ENCODE results near the gene ZBTB11.
"Not testable (repeated sequence)": the region's sequence is repeated elsewhere in the genome, so short reads cannot be mapped to it uniquely, and the experiment has no call there.

Gene ZBTB11, protein sequence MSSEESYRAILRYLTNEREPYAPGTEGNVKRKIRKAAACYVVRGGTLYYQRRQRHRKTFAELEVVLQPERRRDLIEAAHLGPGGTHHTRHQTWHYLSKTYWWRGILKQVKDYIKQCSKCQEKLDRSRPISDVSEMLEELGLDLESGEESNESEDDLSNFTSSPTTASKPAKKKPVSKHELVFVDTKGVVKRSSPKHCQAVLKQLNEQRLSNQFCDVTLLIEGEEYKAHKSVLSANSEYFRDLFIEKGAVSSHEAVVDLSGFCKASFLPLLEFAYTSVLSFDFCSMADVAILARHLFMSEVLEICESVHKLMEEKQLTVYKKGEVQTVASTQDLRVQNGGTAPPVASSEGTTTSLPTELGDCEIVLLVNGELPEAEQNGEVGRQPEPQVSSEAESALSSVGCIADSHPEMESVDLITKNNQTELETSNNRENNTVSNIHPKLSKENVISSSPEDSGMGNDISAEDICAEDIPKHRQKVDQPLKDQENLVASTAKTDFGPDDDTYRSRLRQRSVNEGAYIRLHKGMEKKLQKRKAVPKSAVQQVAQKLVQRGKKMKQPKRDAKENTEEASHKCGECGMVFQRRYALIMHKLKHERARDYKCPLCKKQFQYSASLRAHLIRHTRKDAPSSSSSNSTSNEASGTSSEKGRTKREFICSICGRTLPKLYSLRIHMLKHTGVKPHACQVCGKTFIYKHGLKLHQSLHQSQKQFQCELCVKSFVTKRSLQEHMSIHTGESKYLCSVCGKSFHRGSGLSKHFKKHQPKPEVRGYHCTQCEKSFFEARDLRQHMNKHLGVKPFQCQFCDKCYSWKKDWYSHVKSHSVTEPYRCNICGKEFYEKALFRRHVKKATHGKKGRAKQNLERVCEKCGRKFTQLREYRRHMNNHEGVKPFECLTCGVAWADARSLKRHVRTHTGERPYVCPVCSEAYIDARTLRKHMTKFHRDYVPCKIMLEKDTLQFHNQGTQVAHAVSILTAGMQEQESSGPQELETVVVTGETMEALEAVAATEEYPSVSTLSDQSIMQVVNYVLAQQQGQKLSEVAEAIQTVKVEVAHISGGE

GRCh38 chr3:101676765-101677435, at the start of gene ZBTB11:
Gene ZBTB11, minus strand, starts transcription at chr3:101677132. Its CDS starts 218 bp downstream, at chr3:101676914.
- peak; percentile 100 for DNase-seq

DNA sequence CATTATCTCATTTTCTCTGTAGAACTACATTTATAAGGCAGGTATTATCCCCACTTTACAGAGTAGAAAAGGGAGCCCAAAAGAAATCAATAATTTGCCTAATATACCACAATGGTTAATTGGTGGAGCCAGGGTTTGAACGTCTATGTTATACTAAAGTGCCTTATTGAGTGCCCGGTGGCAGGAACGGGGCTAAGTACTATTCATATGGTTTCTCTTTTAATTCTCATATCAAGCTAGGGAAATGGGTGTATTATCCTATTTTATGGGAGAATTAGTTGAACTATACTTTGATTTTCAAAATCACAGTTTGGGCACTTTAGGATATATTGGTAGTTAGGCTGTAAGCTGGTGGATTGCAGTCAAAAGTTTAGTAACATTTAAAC, 49.0 kb upstream of the ZBTB11 start:
- no peak for DNase-seq

DNA sequence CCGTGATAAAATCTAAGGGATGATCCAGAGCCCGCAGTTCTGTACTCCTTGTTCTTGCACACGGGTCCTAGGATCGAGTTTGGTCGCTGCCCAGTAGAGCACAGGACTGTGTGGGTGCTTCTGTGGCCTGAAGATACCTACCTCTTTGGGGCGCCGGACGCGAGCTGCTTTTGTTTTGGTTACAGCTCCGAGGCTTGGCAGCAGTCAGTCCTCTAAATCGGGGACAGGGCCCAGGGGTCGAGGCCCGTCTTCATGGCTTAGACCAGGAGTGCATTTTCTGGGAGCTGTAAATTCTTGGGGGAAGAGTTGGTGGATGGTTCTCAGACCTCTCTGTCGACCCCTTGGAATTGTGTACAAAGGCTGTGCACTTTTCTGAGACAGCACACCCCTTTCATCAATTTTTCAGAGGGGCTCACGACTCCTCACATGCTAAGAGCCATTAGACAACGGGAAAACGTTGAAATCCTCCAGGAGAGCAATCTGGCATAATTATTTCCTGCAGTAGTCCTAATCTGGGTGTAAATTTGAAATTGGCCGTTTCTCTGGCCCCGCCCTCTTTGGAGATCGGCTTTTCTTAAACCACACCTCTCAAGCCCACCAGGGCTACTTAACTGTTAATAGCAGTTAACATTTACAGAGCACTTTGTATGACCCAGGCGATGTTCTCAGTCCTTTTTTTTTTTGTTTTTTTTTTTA, 48.4 kb upstream of the ZBTB11 start:
- DNase-seq: peak; percentile 38 to 44

DNA sequence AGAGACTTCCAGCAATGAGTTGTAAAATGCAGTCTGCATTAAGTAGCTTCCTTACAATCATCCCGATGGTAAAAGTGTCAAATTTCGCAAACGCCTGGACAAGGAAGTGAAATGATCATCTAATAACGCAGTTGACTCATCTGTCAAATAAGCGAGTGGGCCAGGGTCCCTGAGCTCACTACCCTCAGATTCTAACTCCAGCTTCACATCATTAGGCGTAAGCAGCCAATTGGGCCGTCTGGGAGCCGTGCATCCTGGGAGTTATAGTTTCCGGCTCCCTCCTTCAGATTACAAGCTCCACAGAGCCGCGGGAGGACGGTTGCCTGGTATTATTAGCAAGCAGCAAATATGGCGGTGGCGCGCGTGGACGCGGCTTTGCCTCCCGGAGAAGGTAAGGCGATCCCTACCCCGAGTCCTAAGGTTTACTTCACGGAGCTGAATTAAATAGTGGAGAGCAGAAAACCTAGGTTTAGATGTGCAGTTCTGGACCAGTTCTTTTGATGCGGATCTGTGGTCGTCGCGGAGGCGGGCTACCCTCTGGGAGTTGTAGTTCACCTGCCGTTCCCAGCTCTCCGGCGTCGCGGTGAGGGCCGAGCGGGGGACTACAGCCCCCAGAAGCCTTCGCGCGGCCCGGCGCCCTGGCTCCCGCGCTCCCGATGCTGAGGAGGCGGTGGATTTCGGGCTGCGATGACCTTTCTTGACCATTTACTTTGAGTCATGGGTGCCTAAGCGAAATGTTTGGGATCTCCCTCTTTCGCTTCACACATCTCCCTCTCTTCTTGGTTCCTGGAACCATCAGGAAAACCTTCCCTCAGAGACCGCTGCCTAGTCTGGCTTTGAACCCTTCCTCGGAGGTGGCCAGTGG, 47.6 kb upstream of the ZBTB11 start, which contains the start of gene CEP97:
Gene CEP97 (plus strand): TSS at position 286 of the 865 bp plus-strand sequence. CDS start 63 bp downstream, at position 349.
- DNase-seq: peak; percentile 90 to 91

DNA sequence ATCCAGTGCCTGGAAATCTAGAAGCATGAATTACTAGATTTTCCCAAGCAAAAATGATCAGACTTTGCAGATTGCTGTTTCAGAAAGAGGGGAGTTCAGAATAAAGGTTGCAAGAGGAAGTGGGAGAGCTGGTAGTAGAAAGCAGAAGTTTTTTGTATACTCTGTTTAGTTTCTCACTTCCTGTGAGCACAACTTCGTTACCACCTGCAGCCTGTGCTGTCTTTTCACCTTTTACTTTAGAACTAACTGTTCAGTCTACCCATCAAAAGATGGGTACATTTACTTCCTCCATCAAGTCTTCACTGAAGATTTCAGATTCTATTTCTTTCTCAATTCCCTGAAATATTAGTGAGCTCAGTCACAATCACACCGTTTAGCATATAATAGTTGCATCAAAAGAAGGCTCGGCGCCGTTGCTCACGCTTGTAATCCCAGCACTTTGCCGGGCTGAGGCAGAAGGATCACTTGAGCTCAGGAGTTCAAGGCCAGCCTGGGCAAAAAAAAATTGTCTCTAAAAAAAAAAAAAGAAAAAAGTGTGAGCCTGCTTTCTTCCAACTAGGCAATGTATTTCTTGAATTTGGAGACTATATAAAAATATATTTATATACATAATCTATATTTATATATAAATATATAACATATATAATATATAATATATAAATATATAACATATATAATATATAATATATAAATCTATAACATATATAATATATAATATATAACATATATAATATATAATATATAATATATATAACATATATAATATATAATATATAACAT, 45.7 kb upstream of the ZBTB11 start:
- no peak for DNase-seq

DNA sequence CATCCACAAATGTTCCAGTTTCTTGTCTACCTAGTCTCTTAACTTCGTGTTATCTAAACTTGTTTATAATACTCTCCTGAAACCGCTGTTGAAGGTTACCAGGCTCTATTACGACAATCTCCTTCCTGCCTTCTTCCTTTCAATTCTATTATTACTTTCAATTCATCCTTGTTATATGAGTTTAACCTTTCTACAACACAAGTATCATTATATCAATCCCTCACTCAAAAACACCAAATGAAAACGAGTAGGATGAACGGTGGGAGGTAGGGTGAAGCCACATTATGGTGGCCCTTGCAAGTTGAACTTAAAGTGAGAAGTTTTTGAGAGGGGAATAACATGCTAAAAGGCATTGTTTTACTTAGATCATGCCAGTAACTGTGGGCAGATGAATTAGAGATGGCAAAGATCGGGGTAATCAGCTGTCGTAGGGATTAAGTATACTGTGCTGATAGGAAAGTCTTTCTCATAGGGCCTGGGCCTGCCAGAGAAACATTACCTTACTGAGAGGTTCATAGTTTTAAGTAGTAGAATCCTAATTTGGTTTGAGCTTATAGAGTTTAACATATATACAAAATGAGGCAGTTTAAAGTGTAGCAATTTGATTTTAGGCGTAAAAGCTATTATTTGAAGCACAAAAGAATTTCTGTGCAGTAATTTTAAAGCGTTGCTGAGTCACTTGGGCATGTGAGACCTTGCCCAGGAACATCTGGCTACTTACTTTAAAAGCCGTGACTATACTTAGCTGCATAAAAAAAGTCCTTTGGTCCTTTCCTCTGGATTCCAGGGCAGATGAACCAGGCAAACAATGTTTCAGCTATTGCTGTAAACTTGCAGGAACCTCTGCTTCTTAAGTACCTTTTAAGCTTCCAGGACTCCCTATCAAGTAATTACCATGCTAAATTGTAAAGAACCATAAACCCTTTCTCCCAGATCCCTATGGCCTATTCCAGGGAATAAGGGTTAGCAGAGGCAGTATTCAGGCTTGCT, 44.2 kb upstream of the ZBTB11 start:
- peak in 1 of 2 donors; percentile 21 for DNase-seq

GRCh38 chr3:101719604-101720185, 42.8 kb upstream of the ZBTB11 start:
- DNase-seq: no peak

- DNase-seq: no peak
Measured at GRCh38 chr3:101718455-101718854, 41.5 kb upstream of the ZBTB11 start.

- DNase-seq: no peak
Measured at GRCh38 chr3:101709126-101709525, 32.2 kb upstream of the ZBTB11 start.

DNA sequence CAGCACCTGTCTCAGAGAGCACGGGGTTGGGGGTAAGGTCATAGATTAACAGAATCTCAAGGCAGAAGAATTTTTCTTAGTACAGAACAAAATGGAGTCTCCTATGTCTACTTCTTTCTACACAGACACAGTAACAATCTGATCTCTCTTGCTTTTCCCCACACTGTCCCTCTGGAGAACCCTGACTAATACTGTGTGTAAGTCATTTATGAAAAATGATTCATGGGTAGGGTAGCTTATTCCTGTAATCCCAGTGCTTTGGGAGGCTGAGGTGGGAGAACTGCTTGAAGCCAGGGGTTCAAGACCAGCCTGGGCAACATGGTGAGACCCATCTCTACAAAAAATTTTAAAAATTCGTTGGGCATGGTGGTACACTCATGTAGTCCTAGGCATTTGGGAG, 27.7 kb upstream of the ZBTB11 start:
- DNase-seq: not testable (repeated sequence)

DNA sequence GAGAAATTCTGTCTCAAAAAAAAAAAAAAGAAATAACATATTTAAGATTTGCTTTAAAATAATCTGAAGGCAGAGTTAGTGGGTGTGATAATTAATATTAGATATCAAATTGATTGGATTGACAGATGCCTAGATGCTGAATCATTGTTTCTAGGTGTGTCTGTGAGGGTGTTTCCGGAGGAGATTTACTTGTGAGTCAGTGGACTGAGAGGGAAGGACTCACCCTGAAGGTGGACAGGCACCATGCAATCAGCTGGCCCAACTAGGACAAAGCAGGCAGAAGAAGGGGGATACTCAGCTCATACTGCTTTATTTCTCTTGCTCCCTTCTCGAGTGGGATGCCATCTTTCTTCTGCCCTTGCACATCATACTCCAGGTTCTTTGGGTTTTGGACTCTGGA, 26.2 kb upstream of the ZBTB11 start:
- DNase-seq: no peak

- no peak for DNase-seq
Measured at GRCh38 chr3:101702726-101703125, 25.8 kb upstream of the ZBTB11 start.

DNA sequence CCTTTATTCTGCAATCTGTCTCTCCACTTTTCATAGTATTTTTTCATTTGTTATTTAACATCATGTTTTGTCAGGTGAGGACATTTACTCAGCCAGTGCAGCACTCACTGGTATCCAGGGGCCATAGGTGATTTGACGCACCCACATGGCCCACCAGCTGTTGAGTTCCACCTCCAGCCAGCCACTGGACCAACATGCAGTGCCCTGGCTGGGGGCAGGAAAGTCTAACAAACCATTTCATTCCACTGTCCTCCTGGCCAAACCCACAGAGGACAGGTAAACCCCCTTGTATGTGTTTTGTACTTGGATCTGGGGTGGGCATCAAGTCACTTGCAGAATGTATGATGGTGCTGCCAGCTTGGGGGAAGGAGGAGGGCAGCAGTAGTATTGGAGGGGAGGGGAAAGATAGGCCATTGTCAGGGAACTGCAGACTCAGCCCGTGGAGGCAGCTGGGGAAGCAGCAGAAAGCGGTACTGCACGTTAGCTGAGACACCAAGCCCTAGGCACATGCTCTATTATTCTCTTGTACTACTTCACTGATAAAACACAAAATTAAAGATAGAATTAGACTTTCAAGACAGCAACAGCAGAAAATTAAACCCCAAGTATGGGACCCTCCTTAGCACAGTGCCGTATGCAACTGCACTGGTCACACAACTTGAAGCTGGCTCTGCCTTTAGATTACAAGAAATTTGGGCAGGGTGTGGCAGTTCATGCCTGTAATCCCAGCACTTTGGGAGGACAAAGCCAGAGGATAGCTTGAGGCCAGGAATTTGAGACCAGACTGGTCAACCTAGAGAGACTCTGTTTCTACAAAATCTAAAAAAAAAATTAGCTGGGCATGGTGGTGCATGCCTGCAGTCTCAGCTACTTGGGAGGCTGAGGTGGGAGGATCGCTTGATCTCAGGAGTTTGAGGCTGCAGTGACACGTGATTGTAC, 25.0 kb upstream of the ZBTB11 start:
- no peak for DNase-seq

DNA sequence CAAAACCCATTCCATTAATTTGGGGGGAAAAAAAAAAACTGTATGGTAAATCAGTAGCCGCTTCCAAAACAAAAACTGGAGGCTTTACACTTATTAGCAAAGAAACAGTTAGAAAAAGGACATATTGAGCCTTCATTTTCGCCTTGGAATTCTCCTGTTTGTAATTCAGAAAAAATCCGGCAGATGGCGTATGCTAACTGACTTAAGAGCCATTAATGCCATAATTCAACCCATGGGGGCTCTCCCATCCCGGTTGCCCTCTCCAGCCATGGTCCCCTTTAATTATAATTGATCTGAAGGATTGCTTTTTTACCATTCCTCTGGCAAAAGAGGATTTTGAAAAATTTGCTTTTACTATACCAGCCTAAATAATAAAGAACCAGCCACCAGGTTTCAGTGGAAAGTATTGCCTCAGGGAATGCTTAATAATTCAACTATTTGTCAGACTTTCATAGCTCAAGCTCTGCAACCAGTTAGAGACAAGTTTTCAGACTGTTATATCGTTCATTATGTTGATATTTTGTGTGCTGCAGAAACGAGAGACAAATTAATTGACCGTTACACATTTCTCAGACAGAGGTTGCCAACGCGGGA, 18.9 kb upstream of the ZBTB11 start:
- no peak for DNase-seq

DNA sequence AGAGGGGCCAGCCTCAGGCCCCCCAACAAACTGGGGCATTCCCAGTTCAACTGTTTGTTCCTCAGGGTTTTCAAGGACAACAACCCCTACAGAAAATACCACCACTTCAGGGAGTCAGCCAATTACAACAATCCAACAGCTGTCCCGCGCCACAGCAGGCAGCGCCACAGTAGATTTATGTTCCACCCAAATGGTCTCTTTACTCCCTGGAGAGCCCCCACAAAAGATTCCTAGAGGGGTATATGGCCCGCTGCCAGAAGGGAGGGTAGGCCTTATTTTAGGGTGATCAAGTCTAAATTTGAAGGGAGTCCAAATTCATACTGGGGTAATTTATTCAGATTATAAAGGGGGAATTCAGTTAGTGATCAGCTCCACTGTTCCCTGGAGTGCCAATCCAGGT, 17.9 kb upstream of the ZBTB11 start:
- DNase-seq: not testable (repeated sequence)

DNA sequence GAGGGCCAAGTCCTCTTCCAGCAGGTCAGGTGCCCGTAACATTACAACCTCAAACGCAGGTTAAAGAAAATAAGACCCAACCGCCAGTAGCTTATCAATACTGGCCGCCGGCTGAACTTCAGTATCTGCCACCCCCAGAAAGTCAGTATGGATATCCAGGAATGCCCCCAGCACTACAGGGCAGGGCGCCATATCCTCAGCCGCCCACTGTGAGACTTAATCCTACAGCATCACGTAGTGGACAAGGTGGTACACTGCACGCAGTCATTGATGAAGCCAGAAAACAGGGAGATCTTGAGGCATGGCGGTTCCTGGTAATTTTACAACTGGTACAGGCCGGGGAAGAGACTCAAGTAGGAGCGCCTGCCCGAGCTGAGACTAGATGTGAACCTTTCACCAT, 16.6 kb upstream of the ZBTB11 start:
- DNase-seq: peak in 1 of 2 donors; percentile 37

Data from stimulated activated CD4-positive, alpha-beta T cell treated with anti-CD3 and anti-CD28 coated beads, Interleukin-2, amount 100 ng/mL, for 24 hours (primary cell).